Left renal cortex interstitium (tissue), 4 donors: ENCODE measurements around the gene RHOT2. TPM values are rescaled to one million over a fixed set of nuclear protein-coding genes. Genes with fewer than 3 reads are reported as not detected.

Experiments
- DNase-seq, 4 donors: peaks; one replicate each; pipeline ENCODE4 v3.0.0-alpha.2; 2013; ENCODE audit warnings: low read depth in 4 of 4, low spot score in 2 of 4, missing footprints in 1 of 4
- polyA plus RNA-seq, 4 donors: library from polyadenylated mRNA; unstranded; fragments of 120-200 nt; gene quantifications; one replicate each; pipeline ENCODE4 v1.2.1, GENCODE V29; 2013; ENCODE audit not compliant: insufficient read length in 4 of 4

Gene RHOT2
- polyA plus RNA-seq, 4 donors, result 53.4 to 131 (median 95.7) TPM

DNA sequence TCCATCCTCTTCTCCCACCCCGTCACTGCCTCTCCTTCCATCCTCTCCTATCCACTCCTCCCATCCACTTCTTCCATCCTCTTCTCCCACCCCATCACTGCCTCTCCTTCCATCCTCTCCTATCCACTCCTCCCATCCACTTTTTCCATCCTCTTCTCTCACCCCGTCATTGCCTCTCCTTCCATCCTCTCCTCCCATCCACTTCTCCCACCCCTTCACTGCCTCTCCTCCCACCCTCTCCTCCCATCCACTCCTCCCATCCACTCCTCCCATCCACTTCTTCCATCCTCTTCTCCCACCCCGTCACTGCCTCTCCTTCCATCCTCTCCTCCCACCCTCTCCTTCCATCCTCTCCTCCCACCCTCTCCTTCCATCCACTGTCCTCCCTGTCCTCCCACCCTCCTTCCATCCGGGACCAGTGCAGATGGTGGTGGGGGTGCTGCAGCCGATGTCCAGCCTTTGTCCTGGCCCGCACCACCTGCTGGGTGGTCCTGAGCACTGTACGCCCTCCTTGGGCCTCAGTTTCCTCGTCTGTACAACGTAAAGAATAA is 36.0 kb upstream of the RHOT2 start:
- no peak for DNase-seq

- DNase-seq, result no peak
Measured at GRCh38 chr16:632486-633335, 35.2 kb upstream of the RHOT2 start.

DNA sequence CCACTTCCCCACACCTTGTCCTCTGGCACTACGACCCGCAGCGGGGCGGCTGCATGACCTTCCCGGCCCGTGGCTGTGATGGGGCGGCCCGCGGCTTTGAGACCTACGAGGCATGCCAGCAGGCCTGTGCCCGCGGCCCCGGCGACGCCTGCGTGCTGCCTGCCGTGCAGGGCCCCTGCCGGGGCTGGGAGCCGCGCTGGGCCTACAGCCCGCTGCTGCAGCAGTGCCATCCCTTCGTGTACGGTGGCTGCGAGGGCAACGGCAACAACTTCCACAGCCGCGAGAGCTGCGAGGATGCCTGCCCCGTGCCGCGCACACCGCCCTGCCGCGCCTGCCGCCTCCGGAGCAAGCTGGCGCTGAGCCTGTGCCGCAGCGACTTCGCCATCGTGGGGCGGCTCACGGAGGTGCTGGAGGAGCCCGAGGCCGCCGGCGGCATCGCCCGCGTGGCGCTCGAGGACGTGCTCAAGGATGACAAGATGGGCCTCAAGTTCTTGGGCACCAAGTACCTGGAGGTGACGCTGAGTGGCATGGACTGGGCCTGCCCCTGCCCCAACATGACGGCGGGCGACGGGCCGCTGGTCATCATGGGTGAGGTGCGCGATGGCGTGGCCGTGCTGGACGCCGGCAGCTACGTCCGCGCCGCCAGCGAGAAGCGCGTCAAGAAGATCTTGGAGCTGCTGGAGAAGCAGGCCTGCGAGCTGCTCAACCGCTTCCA is 34.4 kb upstream of the RHOT2 start:
- DNase-seq, result no peak

DNA sequence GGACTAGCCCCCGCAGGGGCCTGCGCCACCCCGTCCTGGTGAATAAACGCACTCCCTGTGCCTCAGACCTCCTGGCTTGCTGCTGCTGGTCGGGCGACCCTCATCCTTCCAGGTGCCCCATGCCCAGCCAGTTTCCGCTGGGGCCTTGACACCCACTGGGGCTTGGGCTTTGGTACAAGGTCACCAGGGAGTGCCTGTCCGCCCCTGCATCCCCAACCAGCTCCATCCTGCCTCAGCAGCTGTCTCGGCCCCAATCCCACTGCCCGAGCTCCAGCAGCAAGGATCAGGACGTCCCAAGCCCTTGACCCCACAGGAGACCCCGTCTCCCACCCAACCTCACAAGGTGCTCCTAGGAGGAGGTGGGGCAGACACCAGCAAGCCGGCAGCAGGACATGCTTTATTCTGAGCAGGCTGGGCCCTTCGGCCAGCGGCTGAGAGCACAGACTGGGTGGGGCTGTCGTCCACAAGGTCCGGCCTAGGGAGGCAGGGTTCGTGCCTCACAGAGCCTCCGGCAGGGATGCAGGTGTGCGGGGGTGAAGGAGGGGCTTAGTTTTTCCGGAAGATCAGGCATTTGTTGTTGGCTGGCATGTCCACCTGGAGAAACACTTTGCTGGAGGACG is 33.8 kb upstream of the RHOT2 start:
- no peak for DNase-seq

DNA sequence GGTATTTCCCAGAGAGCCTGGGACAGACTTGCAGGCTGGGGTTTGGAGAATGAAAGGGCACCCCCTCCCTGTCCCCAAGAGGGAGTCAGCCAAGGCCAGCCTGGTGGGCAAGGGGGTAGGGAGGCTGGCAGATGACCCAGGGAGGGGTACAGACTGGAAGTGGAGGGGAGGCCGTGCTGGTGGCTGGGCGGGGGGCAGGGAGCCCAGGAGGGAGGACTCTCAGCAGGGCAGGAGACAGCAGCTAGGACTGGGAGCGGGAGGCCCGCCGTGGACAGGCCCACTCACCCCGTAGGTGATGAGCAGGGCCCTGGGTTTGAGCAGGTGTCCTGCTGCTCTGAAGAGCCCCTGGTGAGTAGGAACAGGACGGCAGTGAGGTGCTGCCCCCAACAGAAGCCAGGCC is 32.9 kb upstream of the RHOT2 start:
- no peak for DNase-seq

DNA sequence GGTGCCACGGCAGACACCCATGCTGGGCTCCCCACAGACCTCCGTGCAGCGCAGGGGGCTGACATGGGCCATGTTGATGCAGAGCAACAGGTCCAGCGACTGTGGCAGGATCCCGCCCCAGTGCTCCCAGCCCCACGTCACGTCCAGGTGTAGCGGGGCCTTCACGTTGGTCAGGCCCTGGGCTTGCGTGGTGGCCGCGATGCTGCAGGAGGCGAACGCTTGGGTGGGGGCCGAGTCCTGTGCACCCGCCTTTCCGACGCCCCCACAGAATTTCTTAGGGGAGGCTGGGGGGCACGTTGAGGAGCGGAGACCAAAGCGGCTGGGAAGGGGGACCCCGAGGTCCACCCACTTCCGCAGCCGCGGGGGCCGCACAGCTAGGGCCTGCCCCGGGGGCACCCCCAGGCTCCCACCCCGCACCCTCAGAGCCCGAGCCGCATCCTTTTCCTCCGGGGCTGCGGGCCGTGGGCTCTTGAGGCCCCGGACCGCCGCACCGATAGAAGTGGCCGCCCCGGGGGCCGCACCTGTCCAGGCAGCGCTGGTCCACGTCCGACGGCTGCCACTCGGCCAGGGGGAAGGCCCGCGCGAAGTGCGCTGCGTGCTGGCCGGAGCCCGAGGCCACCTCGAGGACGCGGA is 32.2 kb upstream of the RHOT2 start:
- no peak for DNase-seq

DNA sequence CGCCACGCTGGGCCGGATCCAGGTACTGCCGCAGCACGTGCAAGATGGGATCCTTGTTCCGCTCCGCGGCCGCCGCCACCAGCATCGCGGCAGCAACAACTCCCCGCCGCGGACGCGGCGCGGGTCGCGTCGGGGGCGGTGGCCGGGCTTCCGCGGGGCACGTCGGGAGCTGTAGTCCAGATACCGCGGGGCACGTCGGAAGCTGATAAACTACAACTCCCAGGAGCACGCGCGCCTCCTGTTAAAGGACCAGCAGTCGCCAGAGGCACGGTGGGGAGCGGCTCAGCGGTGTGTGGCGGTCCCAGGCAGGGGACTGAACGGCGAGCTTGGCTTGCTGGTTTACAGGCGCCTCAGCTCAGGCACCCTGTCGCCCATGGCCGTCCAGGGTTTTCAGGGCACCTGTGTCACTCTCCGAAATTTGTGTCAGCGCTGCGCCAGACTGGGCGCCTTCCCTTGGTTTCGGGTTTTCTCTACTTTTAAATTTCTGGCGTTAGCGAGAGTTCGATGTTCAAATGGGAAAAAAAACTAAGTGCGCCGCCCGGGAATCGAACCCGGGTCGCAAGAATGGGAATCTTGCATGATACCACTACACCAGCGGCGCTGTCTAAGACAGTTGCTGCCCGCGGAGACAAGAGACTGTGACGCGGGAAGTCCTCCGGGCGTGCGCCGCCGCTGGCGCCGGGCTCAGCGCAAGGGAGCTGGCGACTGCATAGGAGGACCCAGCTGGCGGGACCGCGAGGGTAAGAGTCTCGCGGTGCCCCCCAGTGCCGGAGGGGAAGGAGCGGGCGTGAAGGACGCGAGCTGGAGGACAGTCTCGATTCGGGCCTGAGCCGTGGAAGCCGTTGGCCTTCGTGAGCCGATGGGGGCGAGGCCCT is 31.5 kb upstream of the RHOT2 start, which contains the start of gene METTL26:
TSS of gene METTL26 (minus strand) at position 100 of the 875 bp plus-strand sequence. CDS start at position 85, 15 bp downstream.
- peak; percentile 83 to 91 (median 87) for DNase-seq

DNA sequence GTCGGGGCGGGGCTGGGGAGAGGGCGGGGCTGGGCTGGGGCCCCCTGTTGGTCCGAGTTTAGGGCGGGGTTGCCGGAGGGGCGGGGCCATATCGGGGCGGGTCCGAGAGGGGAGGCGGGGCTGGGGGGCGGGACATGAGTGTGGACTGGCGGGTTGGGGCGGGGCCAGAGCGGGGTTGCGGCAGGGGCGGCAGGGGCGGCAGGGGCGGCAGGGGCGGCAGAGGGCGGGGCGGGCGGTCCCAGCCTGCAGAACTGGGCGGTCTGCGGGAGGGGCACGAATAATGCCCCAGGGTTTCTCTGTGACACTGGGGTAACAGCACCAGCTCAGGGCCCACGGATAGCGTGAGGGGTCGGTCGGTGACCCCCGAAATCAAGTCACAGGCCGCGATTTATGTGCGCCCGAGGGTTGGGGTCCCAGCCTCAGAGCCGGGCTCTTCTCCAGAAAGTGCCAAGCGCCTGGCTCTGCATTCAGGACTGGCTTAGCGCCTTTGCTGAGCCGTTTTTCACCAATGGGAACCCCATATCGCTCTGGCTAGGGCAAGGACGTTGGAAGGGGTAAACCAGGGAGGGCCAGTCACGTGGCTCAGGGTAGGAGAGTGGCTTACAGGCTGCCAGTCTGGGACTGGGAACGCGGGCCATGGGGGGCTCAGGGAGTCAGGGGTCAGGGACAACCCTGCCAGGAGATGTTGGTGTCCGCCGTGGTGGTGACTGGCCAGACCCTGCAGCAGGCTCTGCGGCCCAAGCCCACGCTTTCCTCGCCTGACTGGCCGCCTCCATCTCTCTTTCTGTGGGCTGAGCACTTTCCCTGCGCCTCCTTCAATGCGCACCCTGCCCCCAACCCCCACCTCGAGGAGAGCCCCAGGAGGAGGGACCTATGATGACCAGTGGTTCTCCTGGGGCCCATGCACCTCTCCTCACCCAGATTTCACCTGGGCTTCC is 30.6 kb upstream of the RHOT2 start:
- peak in 1 of 4 donors; percentile 77 for DNase-seq

DNA sequence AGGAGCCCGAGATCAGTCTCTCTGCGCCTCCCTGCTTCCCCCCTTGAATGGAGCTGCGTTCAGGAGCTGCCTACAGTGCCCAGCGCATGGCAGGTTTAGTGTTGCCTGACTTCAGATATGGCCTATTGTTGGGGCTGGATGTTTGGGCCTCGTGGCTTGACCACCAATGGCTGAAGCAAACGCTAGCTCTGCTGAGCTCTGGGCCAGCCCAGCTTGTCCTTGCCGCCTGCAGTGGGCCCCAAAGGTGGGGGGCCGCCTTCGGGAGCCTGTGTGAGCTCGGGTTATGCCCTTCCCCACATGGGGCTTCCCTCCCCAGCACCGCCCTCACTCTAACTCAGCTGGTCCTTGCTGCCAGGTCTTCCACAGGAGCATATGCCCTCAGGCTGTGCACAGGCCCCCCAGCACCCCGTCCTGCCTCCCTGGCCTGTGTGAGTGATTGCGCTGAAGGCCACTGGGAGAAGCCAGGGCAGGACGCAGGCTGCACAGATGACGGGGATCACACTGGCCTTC is 29.8 kb upstream of the RHOT2 start:
- no peak for DNase-seq

DNA sequence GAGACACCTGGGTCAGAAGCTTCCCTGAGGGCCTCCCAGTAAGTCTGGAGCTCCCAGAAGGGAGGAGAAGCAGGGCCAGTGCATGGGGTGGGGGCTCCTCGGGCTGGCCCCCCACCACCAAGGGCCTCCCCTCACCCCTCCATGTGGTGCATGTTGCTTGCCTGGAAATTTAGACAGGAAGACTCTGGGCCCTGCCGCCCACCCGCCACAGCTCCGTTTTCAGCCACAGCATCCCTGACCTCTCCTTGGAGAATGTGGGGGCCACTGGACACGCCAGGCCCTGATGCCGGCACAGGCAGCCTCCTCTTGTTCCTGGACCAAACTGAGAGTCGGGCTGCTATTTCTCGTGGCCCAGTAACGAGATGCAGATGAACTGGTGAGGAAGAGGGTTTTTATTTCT is 29.1 kb upstream of the RHOT2 start:
- DNase-seq, result no peak

- DNase-seq, result no peak
Measured at GRCh38 chr16:640614-641013, 27.3 kb upstream of the RHOT2 start.

GRCh38 chr16:641326-642188 is 26.4 kb upstream of the RHOT2 start, which contains the start of gene MCRIP2:
TSS of gene MCRIP2 (plus strand) at chr16:641828. CDS start at chr16:641992, 164 bp downstream.
- DNase-seq, result no peak

DNA sequence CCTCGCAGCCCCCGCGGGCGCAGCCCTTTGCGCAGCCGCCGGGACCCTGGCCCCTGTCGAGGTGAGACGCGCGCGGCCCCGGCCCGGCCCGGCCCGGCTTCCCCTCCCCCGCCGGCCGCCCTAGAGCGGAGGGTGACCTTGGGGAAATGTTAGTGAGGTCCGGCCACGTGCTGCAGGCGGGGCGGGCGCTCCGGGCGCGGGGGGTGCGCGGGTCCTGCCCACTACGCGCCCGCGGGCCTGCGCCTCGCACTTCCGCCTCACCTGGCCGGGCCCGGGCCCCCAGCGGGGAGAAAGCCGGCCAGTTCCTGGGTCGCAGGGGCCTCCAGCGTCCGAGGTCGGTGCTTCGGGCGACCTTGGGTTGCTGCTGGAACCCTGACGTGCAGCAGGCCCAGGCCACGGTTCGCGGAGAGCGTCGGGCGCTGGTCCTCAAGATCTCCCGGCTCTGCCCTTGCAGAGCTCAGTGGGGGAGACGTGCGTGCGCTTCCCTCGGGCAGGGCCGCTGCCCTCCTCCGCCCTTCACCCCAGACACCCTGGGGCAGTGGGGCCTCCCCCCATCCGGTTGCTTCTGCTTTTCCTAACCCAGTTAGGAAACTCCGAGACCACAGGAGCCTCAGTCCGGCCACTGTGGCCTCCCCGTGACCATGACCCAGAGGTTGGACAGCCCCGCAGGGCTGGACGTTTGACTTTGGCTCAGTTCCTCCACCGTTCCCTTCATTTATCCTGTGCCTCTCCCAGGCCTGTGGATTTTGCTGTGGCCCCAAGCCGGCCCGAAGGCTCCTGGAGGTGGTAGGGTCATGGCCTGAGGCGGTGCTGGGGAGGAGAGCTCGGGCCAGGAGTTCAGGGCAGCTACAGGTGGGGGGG is 25.5 kb upstream of the RHOT2 start:
- DNase-seq, result no peak

DNA sequence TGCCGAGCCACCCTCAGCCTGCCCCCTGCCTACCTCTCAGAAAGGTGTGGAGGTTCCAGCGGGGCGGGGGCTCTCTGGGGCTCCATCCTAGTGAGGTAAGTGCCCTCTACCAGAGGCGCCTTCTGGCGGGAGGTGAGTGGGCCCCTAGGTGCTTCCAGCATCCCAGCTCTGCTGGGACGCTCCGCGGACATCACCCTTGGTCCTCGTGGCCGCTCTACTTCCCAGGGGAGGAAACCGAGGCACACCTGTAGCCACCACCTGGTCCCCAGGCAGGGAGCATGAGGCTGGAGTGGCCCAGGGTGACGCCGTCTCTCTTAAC is 24.9 kb upstream of the RHOT2 start:
- no peak for DNase-seq

- no peak for DNase-seq
Measured at GRCh38 chr16:644556-644955, 23.4 kb upstream of the RHOT2 start.

- no peak for DNase-seq
Measured at GRCh38 chr16:645852-646678, 21.9 kb upstream of the RHOT2 start.
